CMK (cell line): ENCODE measurements around the gene CBL.
"Not testable (repeated sequence)": the region's sequence is repeated elsewhere in the genome, so short reads cannot be mapped to it uniquely, and the experiment has no call there.

Experiments used
- DNase-seq: peaks from one replicate; pipeline ENCODE4 v3.0.0-alpha.2; 2010; ENCODE audit warnings: low read depth

The CBL gene

DNA sequence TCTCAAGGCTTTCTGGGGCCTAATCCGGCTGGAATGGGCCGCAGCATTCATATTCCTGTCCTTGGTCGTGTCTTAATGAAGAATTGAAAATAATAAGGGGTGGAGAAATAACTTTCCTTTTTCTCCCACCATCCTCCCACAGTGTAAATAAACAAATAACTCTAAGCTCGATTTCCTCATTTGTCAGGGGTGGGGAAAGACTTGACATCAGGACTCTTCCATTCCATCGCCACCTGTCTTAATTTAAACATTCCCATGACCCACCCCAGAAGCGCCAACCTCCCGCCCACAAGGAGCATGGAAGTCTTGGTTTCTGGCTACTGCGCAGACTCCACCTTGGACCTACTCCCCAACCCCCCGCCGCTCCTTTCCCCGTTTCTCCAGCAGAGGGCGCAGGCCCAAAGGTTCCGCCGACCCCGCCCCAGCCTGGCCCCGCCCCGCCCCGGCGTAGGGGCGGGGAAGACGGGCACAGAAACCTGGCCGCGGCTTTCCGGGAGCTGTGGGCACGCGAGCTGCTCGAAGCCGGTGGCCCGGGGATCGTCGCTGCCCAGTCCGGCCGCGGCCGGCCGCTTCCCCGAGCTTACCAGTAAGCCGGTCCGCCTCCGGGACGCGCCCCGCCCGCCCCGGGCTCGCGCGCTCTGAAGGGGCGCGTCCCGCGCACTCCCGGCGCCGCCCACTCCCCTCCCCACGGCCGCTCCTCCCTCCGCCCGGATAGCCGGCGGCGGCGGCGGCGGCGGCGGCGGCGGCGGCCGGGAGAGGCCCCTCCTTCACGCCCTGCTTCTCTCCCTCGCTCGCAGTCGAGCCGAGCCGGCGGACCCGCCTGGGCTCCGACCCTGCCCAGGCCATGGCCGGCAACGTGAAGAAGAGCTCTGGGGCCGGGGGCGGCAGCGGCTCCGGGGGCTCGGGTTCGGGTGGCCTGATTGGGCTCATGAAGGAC is at the start of gene CBL:
CBL (plus strand) TSS at position 766 of the 937 bp plus-strand sequence; CDS start at position 845, 79 bp downstream.
- peak; percentile 85 for DNase-seq

- DNase-seq, result no peak
Measured at GRCh38 chr11:119156496-119156895, 49.6 kb upstream of the CBL start.

- no peak for DNase-seq
Measured at GRCh38 chr11:119157063-119157462, 49.1 kb upstream of the CBL start.

DNA sequence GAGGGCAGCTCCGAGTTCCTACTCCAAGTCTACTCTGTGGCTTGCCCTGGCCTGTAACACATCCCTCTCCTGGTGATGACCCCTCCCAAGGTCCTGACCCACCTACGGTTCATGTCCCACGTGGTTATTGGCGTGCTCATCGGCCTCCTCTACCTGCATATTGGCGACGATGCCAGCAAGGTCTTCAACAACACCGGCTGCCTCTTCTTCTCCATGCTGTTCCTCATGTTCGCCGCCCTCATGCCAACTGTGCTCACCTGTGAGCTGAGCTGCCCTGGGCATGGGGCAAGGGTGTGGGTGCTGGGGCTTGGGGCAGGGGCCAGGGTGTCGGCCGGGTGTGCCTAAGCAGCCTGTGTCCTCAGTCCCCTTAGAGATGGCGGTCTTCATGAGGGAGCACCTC is 47.7 kb upstream of the CBL start:
- no peak for DNase-seq

DNA sequence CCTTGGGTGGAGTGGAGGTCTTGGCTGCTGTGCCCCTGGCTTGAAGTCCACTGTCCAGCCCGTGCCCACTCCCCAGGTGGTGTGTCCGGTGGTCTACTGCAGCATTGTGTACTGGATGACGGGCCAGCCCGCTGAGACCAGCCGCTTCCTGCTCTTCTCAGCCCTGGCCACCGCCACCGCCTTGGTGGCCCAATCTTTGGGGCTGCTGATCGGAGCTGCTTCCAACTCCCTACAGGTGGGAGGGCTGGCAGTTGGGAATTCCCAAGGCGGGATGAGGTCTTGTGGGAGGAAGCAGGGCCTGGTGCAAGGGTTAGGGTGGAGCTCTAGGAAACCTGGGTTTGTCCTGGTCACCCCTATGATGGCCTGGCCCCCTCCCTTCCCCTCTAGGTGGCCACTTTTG is 46.0 kb upstream of the CBL start:
- no peak for DNase-seq

DNA sequence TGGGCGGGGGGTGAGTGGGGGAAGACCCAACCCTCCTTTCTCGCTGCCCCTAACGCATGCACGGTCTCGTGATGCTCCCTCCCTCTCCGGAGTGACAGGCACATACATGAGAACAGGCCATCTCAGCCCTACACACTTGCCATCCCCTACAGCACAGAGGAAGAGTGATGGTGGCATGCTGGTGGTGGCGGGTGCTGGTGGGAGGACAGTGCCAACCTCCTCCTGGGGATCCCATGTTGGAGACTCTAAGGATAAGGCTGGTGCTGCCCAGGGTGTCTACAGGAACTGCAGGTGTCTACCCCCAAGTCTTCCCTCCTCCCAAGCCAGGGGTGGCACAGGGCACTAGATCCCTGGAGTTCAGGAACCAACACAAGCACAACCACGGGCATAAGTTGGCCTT is 44.3 kb upstream of the CBL start:
- no peak for DNase-seq

DNA sequence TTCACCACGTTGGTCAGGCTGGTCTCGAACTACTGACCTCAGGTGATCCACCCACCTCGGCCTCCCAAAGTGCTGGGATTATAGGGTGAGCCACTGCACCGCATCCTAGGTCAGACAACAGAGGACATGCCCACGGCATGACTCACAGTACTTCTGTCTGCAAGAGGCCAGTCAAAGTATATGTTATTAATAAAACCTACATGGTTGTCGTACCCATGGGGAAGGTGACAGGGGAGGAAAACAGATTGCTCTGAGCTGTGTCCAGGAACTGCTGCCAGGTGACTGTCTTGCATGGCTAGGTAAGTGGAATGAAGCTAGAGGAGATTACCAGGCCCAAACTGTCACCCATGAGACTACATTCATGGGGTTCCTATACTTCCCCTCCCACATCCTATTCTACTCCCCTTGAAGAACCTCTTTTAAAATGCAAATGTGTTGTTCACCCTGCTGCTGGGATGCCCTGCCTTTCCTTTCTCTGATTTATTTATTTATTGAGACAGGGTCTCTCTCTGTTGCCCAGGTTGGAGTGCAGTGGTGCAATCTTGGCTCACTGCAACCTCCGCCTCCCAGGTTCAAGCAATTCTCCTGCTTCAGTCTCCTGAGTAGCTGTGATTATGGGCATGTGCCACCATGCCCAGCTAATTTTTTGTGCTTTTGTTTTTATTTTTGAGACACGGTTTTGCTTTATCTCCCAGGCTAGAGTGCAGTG is 39.6 kb upstream of the CBL start:
- DNase-seq, result no peak

- DNase-seq, result not testable (repeated sequence)
Measured at GRCh38 chr11:119167077-119167458, 39.1 kb upstream of the CBL start.

DNA sequence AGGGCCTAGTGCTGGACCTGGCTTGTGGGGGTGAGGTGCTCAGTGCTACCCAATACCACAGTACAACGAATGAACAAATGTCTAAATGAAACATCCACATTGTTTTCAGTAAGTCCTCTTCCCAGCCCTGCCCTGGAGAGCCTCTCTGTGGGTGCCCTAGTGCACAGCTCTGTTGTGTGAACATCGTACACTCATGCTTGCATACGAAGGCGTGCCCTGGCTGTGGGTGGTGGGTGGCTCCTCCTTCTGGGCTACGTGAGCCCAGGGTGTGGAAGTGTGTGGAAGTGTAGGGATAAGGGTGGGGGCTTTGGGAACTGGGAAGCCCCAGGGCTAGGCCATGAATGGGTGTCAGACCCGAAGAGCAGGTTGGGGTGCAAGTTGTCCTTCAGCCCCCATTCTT is 38.2 kb upstream of the CBL start:
- DNase-seq, result no peak

GRCh38 chr11:119168471-119169281 is 37.5 kb upstream of the CBL start, which contains the start of gene NLRX1:
Gene NLRX1 (plus strand): TSS chr11:119168725. CDS start chr11:119171404, 2,679 bp downstream.
- DNase-seq, result peak; percentile 80

- no peak for DNase-seq
Measured at GRCh38 chr11:119169282-119169719, 36.8 kb upstream of the CBL start.

DNA sequence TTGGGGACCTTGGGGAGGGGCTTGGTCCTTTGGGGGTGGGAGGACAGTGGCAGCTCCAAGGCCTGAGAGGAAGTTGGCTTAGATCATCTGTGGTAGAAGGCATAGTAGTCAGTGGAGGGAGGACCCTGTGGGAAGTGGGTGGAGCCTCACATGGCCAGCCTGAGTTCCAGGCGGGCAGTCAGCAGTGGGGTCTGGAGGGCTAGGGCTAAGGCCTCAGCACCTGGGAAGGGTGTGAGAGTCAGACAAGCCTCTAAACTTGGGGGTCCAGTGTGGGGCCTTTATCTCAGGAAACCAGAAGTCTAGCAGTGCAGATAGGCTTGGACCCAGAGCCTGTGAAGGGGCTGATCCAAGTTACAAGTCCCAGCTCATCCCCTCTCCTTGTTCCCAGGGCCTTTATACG is 33.6 kb upstream of the CBL start:
- DNase-seq, result peak; percentile 78

DNA sequence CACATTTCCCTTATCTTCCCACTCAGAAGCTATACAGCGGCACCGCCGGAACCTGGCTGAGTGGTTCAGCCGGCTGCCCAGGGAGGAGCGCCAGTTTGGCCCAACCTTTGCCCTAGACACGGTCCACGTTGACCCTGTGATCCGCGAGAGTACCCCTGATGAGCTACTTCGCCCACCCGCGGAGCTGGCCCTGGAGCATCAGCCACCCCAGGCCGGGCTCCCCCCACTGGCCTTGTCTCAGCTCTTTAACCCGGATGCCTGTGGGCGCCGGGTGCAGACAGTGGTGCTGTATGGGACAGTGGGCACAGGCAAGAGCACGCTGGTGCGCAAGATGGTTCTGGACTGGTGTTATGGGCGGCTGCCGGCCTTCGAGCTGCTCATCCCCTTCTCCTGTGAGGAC is 32.7 kb upstream of the CBL start:
- no peak for DNase-seq

GRCh38 chr11:119175493-119176077 is 30.6 kb upstream of the CBL start:
- no peak for DNase-seq

DNA sequence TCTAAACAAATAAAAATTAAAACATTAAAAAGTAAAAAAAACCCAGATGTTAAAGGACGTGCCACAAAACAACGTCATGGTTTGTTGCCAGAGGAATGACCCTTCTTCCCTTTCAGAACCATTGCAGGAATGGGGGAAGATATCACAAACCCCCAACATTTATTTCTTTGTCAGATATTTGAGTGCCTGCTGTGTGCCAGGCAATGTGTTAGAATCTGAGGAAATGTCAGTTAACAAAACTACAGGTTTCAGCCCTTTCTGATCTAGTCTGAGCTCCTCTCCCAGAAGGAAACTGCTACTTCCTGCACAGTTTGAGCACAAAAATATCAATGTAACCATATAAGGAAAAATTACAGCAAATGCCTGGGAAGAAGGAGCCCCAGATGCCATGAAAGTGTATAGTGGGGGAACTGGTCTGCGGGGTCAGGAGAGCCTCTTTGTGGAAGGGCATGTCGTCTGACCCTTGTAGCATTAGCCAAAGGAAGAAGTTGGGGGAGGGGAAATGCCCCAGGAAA is 27.9 kb upstream of the CBL start:
- no peak for DNase-seq

- no peak for DNase-seq
Measured at GRCh38 chr11:119179342-119179741, 26.8 kb upstream of the CBL start.

GRCh38 chr11:119179983-119180382 is 26.2 kb upstream of the CBL start:
- DNase-seq, result no peak

DNA sequence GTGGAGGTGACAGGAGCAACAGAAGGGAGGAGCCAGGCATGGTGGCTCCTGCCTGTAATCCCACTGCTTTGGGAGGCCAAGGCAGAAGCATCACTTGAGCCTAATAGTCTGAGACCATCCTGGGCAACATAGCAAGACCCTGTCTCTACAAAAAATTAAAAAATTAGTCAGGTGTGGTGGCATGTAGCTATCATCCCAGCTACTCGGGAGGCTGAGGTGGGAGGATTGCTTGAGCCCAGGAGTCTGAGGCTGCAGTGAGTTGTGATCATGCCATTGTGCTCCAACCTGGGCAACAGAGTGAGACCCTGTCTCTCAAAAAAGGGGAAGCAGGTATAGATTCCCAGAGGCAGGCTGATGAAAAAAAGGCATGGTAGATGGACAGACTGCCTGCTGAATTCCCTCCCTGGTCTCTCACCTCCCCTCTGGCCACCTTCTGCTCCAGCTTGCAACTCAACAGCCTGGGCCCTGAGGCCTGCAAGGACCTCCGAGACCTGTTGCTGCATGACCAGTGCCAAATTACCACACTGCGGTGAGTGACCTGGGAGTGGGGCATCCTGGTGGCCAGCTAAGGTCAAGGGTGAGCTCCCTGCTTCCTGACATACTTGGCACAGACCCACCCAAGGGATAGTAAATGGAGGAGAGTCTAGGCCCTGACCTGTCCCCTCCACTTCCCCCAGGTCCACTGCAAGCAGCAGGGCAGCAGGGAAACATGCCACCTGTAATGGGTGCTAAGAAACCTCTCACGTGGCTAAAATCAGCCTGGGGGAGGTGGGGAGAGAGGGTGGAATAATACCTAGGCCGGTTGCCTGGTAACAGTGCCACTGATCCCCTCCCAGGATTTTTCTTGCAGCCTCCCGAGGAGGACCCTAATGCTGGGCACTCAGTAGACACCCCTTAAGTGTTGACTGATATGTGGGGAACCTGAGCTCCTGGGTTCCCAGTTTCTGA is 25.1 kb upstream of the CBL start:
- no peak for DNase-seq

DNA sequence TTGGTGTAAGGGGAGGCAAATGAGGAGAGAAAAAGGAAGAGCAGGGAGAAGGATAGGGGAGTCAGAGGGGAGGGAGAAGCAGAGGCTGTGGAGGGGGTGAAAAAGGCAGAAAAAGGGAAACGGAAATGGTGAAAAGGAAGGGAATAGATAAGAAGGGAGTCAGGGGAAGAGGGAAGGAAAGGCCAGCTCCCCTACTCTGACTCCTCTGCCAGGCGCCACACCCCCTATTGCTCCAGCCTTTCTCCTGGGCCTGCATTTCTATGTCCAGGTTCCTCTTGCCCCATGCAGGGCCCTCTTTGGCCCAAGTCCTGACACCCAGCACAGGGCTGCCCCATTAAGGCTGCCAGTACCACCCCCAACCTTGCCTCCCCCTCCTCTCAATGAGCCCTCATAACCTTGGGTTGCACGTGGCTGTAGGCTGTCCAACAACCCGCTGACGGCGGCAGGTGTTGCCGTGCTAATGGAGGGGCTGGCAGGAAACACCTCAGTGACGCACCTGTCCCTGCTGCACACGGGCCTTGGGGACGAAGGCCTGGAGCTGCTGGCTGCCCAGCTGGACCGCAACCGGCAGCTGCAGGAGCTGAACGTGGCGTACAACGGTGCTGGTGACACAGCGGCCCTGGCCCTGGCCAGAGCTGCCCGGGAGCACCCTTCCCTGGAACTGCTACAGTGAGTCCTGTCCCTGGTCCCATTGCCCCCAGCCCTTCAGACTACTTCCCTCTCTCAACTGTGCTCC is 24.3 kb upstream of the CBL start:
- DNase-seq, result no peak

DNA sequence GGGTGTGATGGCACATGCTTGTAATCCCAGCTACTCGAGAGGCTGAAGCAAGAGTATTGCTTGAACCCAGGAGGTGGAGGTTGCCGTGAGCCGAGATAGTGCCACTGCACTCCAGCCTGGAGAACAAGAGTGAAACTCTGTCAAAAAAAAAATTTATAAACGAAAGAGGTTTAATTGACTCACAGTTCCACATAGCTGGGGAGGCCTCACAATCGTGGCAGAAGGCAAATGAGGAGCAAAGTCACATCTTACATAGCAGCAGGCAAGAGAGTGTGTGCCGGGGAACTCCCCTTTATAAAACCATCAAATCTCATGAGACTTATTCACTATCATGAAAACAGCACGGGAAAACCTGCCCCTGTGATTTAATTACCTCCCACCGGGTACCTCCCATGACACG is 21.7 kb upstream of the CBL start:
- not testable (repeated sequence) for DNase-seq
